Measurements from ENCODE around the gene MRPL21. TPM values are rescaled to one million over a fixed set of nuclear protein-coding genes. Genes with fewer than 3 reads are reported as not detected.
"Not testable (repeated sequence)": the region's sequence is repeated elsewhere in the genome, so short reads cannot be mapped to it uniquely, and the experiment has no call there.

MRPL21 gene
- polyA plus RNA-seq, 3 donors = 60.9 to 81.6 (median 69.6) TPM

DNA sequence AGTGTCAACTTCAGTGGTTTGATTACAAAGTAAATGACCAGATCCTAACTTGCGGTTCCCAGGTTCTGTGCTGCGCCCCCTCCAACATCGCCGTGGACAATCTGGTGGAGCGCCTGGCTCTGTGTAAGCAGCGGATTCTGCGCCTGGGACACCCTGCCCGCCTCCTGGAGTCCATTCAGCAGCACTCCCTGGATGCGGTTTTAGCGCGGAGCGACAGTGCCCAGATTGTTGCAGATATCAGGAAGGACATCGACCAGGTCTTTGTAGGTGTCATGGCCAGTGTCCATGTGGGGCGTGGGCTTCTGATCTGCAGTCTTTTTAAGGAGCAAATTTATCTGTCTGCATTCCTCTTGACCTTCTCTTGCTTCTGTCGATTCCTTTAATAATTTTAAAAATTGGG, 11.1 kb upstream of the MRPL21 start:
- DNase-seq (ENCODE audit: low read depth in 3 of 3, low spot score in 2 of 3) = no peak

DNA sequence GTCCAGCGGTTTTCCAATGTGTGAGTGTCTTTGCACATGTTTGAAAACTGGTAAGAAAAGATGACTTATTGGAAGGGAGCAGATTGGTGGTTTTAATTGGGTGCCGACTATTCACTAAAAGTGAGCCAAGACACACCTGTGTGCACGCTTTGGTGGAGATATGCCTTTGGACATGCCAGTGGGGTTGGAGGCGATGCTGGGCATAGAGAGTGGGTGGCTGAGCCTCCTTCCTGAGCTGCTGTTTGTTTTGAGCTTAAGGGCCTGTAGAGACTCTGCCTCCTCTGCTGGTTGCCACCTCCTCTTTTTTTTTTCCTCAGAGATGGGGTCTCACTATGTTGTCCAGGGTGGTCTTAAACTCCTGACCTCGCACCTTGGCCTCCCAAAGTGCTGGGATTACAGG, 9.6 kb upstream of the MRPL21 start:
- DNase-seq (ENCODE audit: low read depth in 3 of 3, low spot score in 2 of 3) = no peak

DNA sequence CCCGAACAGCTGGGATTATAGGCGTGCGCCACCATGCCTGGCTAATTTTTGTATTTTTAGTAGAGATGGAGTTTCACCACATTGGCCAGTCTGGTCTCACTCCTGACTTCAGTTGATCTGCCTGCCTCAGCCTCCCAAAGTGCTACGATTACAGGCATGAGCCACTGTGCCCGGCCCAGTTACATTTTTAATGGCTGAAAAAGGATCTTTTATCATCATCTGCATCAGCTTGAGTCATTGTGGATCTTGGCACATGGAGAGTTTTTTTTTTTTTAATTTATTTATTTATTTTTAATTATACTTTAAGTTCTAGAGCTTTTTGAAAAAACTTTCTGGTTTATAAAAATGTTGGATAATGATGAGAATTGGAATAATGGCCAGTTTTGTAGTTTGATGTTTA, 8.6 kb upstream of the MRPL21 start:
- no peak for DNase-seq (ENCODE audit: low read depth in 3 of 3, low spot score in 2 of 3)

DNA sequence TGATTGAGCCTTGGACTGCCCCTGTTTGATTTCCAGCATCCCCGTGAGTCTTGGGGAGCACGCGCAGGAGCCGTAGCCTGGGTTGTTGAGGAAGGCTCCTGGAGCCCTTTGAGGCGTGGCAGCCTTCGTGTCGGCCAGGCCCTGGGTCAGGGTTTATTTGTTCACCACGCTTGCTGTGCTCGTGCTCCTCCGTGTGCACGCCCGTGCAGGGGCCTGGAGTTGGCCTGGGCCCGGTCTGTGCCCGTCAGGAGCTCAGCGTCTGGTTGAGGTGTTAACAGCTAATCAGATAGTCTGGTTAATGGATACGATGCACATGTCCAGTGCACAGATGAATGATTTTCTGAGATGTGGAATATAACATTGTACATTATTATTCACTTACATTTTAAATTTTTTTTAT, 8.1 kb upstream of the MRPL21 start:
- no peak for DNase-seq (ENCODE audit: low read depth in 3 of 3, low spot score in 2 of 3)

DNA sequence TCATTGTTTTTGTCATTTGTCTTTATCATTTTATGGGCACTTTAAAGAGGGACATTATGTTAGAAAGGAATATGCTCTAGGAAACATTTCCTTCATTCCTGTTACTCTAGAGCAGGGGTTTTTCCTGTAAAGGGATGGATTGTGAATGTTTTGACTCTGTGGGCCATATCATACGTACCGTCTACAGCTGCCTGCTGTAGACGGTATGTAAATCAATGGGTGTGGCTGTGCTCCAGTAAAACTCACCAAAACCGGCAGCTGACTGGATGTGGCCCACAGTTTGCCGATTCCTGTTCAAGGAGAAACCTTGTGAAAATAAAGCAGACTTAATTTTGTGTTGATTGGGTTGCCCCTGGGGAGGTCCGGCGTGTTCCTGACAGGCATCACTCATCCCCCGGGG, 7.3 kb upstream of the MRPL21 start:
- DNase-seq (ENCODE audit: low read depth in 3 of 3, low spot score in 2 of 3) = no peak

DNA sequence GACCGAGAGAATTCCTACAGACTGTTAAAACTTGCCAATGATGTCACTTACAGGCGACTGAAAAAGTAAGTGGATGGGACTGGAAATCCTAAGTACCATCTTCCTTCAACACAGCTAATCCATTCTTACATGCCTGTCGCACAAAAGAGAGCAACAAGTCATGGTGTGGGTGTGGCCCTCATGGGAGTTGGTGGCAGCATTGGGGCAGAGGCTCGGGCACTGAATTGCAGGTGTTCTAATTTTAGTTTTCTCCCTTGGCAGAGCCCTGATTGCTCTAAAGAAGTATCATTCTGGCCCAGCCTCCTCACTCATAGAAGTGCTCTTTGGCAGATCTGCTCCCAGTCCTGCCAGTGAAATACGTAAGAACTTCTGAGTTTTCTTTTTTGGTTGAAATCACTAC, 4.6 kb upstream of the MRPL21 start:
- no peak for DNase-seq (ENCODE audit: low read depth in 3 of 3, low spot score in 2 of 3)

DNA sequence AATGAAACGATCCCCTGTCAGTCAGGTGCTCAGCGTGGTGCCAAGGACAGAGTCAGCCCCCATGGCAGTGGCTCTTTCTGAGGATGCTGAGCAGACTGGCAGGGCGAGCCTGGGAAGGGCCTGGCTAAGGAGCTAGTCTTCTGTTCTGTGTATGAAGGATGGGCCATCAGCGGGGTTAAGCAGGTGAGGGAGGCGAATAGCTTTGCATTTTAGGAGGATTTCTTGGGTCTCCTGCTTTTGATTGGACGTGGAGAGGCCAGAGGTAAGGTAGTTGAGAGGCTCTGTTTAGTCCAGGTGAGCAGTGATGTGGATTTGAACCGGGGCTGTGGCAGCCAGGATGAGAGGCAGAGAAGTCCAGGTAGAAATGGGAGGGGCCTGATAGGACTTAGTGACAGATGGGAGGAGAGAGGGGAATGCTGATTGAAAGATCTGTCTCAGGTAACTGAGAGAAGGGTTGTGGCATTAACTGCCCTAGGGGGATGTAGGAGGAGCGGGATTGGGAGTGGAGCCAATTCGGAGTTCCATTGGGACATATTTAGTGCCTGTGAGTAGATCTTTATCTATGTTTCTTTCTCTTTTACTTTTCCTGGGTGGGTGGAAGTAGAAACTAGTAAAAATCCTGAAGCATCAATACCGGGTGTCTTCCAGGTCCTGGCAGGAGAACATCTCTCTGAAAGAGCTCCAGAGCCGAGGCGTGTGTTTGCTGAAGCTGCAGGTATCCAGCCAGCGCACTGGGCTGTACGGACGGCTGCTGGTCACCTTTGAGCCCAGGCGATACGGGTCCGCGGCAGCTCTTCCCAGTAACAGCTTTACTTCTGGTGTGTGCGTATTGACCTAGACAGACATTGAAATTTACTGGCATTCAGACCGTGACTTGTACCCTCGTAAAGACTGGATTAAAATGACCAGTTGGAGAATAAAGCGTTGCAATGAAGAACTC, 2.1 kb upstream of the MRPL21 start:
- no peak for DNase-seq (ENCODE audit: low read depth in 3 of 3, low spot score in 2 of 3)

DNA sequence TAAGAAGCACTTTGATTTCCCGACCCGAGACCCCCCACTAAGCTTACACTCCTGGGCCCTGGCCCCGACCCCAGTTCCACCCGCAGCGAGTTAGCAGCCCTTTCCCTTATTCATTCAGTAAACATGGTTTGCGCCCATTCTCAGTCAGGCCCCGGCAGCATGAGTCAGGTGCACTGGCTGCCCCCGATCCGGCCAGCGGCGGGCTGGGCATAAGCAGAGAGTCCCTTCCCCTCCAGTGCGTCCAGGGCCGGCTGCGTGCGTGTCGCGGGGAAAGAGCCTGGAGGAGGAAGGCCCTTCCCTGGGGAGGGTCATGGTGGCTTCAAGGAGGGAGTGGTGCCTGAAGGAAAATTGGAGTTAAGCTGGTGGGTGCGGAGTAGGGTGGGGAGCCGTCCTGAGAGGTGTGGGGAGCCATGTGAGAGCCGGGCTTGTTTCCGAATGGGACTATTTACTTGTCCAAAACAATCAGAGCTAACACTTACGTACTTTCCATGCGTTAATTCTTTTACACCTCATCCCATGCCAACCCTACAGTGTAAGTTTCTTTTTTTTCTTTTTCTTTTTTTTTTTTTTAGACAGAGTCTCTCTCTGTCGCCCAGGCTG, 716 bp upstream of the MRPL21 start:
- no peak for DNase-seq (ENCODE audit: low read depth in 3 of 3, low spot score in 2 of 3)

DNA sequence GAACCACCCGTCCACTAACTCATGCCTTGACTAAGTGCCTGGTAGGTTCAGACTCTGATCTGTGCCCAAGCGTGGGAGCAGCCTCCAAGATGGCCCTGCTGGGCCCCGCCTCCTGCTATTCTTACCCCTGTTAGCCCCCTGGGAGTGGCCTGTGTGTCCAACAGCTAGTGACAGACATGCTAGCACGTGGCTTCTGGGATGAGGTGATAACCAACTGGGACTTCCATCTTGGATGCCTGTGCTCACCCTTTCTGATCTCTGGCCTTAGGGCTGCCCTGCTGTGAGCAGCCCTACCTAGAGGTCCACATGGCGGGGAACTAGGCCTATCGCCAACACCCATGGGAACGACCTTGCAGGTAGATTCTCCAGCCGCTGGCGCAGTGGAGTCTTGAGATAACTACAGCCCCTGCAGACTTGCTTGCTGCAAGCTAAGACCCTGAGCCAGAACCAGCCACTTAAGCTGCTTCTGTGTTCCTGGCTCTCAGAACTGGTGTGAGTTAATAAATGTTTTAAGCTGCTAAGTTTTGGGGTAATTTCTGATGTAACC, 2.7 kb downstream of the MRPL21 start:
- no peak for DNase-seq (ENCODE audit: low read depth in 3 of 3, low spot score in 2 of 3)

DNA sequence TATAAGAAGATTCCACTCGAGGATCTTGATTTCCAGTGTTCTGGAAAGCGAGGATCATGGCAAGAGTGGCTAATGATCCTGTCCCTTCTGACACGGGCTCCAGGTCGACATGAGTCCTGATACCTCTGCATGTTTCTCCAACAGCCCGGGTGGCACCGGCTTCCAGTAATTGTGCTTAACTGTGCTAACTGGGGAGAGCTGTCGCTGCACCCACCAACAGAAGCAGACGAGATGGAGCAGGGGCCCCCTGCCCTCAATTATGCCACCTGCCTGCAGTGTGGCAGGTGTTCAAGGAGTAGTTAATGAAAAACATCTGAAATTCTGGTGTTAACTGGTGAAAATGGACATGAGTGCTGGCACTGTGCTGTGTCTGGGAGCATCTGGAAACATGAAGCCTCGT, 6.2 kb downstream of the MRPL21 start:
- no peak for DNase-seq (ENCODE audit: low read depth in 3 of 3, low spot score in 2 of 3)

DNA sequence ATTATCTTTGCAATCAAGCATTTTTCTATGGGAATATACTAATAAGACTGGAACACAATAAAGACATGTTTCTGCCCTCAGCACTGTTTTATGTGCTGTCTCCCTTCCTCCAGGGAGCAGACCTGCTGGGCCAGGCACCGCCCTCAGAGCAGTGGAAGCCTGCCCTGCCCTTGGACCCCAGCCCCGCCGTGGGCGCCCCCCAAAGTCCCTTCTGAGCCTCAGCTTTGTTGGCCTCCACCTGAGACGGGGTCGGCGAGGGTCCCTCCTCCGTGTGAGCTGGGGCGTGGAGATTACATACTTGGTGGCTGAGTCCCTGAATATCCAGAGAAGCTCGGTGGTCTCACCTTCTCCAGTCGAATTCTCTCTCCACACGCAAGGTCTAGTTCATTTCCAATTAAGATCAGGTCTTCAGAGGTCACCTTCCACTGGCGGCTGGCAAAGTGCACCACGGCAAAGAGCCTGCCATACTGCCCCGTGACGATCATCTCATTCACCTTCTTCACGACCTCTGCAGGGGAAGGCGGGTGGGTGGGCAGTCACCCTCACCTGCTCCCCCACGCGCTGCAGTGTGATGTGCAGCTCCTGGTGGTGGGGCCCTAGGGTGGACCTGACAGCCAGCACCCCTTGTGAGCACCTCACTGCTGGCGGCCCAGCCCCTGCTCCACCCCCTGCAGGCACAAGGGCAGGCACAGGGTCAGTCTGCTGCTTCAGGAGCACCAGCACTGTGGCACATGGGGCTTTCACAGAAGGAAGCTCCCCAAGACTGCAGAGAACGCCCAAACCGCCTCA, 7.3 kb downstream of the MRPL21 start:
- DNase-seq (ENCODE audit: low read depth in 3 of 3, low spot score in 2 of 3) = no peak

DNA sequence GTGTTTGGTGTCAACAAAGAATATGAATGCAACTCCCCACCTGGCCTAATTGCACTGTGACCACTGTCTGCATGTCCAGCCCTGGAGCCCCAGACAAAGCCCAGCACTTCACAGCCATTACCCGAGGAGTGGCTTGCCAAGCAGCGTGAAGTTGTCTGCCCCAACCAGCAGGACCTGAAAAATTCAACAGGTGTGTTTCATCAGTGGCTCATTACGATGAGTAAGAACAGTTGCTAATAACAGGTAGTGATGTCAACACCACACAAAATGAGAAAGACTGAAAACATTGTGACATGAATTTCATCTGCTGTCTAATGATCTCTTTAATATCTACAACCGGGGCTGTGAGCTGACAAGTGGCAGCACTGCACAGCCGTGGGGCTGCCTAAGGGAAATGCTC, 10.3 kb downstream of the MRPL21 start:
- DNase-seq (ENCODE audit: low read depth in 3 of 3, low spot score in 2 of 3) = no peak

DNA sequence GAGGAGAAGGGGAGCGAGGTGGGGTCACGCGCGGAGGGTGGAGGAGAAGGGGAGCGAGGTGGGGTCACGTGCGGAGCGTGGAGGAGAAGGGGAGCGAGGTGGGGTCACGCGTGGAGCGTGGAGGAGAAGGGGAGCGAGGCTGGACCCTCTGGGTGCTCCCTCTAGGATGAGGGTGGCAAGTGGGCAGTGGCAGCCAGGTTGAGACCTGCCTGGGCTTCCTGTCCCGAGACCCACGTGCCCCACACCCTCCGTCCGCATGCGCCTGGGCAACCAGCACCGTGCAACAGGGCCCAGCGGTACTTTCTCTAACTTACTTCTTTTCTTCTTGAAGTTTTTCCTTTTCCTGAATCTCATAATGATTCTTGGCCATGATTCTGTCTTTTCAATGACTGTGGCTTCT, 11.1 kb downstream of the MRPL21 start:
- no peak for DNase-seq (ENCODE audit: low read depth in 3 of 3, low spot score in 2 of 3)

DNA sequence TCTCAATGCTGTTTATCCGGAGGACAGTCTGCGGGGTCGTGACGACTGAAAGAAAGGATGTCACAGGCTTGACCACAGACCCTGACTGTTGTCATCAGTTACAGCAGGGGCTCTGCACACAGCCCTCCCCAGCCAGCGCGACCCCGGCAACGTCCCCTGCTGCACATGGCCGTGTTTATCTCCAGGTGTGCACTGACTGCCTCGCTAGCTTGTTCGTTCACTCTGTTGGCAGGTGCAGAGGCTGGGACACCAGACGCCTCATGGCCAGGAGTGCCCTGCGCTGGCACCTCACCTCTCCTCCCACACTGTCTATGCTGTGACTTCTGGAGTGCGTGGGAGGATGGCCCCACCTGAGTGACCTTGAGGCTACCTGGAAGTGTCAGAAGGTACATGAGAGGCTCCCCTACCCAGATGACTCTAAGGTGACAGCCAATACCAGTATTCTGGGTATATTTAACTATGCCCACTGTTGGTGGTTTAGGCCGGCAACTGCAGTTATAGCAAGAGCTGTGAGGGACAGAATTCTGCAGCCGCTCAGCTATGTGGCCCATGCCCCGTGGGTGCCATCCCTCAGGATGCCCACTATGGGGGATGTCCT, 12.2 kb downstream of the MRPL21 start:
- DNase-seq (ENCODE audit: low read depth in 3 of 3, low spot score in 2 of 3) = no peak

DNA sequence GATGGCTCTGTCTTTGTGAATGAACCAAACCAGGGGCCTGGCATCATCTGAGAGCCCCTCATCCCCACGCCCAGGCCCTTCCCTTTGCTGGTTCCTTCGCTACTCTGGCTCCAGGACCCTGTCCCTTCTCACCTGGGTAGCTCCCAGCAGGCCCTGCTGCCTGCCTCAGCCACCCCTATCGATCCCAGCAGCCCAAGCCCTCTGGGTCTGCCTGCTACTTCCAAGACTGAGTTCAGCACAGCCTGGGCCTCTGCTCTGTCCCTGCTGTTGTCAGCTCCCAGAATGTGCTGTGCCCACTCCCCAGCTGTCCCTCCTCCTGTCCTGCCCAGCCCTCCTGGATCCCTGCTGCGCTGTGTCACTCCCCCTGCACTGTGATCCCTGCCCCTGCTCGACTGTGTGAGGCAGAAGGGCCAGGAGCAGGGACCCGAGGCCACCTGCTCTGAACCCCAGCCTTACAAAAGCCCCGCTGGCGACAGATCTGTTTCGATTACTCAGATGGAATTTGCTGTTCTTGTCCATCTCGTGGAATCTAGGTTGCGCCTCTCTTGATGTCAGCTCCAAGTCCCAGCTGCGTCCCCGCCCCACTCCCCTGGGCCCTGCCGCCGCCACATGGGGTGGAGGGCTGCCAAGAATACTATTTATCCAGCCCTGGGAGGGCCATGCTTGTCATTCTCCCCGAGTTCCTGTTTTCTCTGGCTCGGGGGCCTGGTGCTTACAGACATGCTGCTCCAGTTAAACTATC, 13.0 kb downstream of the MRPL21 start:
- no peak for DNase-seq (ENCODE audit: low read depth in 3 of 3, low spot score in 2 of 3)

DNA sequence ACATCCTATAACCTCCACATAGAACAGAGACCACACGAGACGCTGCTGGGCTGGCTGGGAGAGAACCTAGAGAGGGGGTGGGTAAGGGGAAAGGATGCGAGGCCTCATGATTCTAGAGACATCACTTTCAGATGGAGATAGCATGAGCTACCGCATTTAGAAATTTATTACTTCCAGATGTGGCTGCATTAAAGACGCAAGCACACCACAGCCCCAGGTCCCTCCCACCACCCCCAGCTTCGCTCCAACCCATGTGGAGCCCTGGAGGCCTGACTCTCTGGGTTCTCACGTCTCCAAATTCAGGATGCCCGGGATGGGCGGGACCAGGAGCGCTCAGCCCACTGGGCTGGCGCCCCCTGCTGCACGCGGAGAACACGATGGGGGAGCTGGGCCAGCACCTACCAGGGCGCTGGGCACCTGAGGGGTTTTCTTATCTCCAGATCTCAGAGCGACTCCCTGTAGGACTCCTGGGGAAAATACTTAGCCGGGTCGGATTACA, 13.6 kb downstream of the MRPL21 start:
- DNase-seq (ENCODE audit: low read depth in 3 of 3, low spot score in 2 of 3) = no peak

DNA sequence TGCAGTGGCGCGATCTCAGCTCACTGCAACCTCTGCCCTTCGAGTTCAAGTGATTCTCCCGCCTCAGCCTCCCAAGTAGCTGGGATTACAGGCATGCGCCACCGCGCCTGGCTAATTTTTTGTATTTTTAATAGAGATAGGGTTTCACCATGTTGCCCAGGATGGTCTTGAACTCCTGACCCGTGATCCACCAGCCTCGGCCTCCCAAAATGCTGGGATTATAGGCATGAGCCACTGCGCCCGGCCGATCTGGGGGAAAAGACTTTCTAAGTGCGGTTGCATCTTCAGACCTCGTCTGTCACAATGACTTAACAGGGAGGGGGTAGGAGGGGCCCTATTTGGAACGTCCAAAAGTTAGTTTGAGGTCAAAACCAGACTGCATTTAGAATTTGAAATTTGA, 18.8 kb downstream of the MRPL21 start:
- DNase-seq (ENCODE audit: low read depth in 3 of 3, low spot score in 2 of 3) = not testable (repeated sequence)

DNA sequence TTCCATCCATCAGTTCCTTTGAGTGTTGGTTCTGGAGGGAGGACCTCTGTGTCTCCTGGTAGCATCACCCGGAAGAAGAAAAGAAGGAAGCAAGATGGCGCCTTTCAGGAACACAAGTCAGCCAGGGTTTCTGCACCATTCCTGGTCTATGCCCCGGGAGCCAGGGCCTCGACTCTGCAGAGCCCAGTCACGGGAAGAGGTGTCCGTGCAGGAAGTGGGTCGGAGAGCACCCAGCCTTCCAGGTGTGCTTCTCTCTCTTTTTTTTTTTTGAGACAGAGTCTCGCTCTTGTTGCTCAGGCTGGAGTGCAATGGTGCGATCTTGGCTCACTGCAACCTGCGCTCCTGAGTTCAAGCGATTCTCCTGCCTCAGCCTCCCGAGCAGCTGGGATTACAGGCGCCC, 21.2 kb downstream of the MRPL21 start:
- no peak for DNase-seq (ENCODE audit: low read depth in 3 of 3, low spot score in 2 of 3)

DNA sequence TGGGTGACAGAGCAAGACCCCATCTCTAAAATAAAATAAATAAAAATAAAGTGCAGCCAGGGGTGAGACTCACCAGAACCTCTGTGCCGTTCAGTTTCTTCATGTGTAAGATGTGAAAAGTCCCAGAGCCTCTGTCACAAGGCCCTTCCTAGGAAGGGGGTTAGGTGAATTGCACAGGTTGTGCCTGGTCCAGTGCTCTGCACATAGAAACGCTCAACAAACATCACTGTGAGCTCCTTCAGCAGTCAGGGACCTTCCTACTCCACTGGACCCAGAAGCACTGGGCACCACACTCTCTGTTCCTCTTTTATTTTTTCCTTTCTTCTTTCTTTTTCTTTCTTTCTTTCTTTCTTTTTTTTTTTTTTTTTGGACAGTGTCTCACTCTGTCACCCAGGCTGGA, 22.3 kb downstream of the MRPL21 start:
- DNase-seq (ENCODE audit: low read depth in 3 of 3, low spot score in 2 of 3) = no peak

DNA sequence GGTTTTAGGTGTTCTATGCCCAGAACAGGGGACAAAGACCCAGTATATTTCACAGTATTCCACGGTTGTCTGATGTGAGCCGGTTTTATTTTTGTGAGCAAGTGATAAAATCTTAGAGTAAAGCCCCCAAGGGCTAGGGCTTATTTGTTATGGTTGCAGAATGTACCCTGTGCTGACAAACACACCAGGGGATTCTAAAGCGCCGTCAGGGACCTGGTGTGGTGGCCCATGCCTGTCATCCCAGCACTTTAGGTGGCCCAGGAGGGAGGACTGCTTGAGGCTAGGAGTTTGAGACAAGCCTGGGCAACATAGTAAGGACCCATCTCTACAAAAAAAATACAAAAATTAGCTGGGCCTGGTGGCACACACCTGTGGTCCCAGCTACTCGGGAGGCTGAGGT, 22.8 kb downstream of the MRPL21 start:
- DNase-seq (ENCODE audit: low read depth in 3 of 3, low spot score in 2 of 3) = no peak

Measured in right renal cortex interstitium (tissue), 3 donors.